ENCODE measurements around the gene MREG. TPM values are rescaled to one million over a fixed set of nuclear protein-coding genes. Genes with fewer than 3 reads are reported as not detected.

The MREG gene
- total RNA-seq, 1 experiment from 2014 or later = 16.9 TPM

GRCh38 chr2:215898363-215898762 lies 115.0 kb downstream of the MREG start:
- BruUV-seq (replicated peaks) = no TSS peak
- POLR2A ChIA-PET = no interaction called here
- CTCF ChIA-PET = no interaction called here

More at GRCh38 chr2:215898363-215898762, 115.0 kb downstream of the MREG start:
- Histone ChIP-seq H3K27me3 (ENCODE audit: insufficient read depth, low read length) (no peaks in the 10 kb centered on the region), H2AFZ (ENCODE audit: low read depth, low read length, poor library complexity, severe bottlenecking) (no peak overlapping the region), H4K20me1 (ENCODE audit: insufficient read depth) (no peaks in the 10 kb centered on the region), H3K4me2 (ENCODE audit: low read length) (no peak overlapping the region), H3K79me2 (ENCODE audit: insufficient read depth, low read length) (no peaks in the 10 kb centered on the region), H3K9ac (ENCODE audit: low read length) (no peak overlapping the region), H3K4me1 (ENCODE audit: control insufficient read depth in 1 of 2, insufficient read depth in 2 of 2, low read length in 2 of 2) (no peaks in the 10 kb centered on the region), H3K4me3 (replicated peaks in 1 of 2; ENCODE audit: low read depth in 1 of 2, low read length in 2 of 2) (no peak overlapping the region), H3K36me3 (ENCODE audit: control insufficient read depth in 1 of 2, insufficient read depth in 2 of 2, low read length in 2 of 2) (no peaks in the 10 kb centered on the region), H3K9me2 (ENCODE audit: insufficient read depth) (no peaks in the 10 kb centered on the region), H3K9me3 (ENCODE audit: control insufficient read depth in 1 of 2, insufficient read depth in 1 of 2, low read depth in 1 of 2, low read length in 2 of 2) (no peaks in the 10 kb centered on the region), H3K27ac (ENCODE audit: low read depth, low read length) (no peak overlapping the region)
- DNase-seq (ENCODE audit: low read depth, low spot score) (no peak), ATAC-seq (no peak)
- TF ChIP-seq ZFX (IDR thresholded peaks at IDR 0.05) (no peak), SP1 (IDR thresholded peaks at IDR 0.05; ENCODE audit: low read depth) (no peak), CTCF (IDR thresholded peaks at IDR 0.05 in 2 of 3, conservative IDR thresholded peaks at IDR 0.05 in 1 of 3; ENCODE audit: borderline replicate concordance in 1 of 3, insufficient read depth in 1 of 3, low read depth in 2 of 3, low read length in 2 of 3) (no peak), POLR2A (IDR thresholded peaks at IDR 0.05; ENCODE audit: borderline replicate concordance, extremely low read depth, insufficient read depth, insufficient read length) (no peak), POLR2AphosphoS5 (IDR thresholded peaks at IDR 0.05; ENCODE audit: low read depth, low read length) (no peak), CBX3 (IDR thresholded peaks at IDR 0.05; ENCODE audit: low read depth) (no peak), SRF (IDR thresholded peaks at IDR 0.05; ENCODE audit: low read depth) (no peak), JUND (IDR thresholded peaks at IDR 0.05) (no peak), SIN3A (IDR thresholded peaks at IDR 0.05; ENCODE audit: low read depth) (no peak), ELF1 (IDR thresholded peaks at IDR 0.05; ENCODE audit: borderline replicate concordance, low read depth) (no peak), TCF7L2 (IDR thresholded peaks at IDR 0.05; ENCODE audit: borderline replicate concordance, extremely low read depth, insufficient read depth, insufficient read length) (no peak)
- TF ChIP-seq, protein P1, sequence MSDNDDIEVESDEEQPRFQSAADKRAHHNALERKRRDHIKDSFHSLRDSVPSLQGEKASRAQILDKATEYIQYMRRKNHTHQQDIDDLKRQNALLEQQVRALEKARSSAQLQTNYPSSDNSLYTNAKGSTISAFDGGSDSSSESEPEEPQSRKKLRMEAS (IDR thresholded peaks at IDR 0.05) = no peak
- TF ChIP-seq, protein P2, sequence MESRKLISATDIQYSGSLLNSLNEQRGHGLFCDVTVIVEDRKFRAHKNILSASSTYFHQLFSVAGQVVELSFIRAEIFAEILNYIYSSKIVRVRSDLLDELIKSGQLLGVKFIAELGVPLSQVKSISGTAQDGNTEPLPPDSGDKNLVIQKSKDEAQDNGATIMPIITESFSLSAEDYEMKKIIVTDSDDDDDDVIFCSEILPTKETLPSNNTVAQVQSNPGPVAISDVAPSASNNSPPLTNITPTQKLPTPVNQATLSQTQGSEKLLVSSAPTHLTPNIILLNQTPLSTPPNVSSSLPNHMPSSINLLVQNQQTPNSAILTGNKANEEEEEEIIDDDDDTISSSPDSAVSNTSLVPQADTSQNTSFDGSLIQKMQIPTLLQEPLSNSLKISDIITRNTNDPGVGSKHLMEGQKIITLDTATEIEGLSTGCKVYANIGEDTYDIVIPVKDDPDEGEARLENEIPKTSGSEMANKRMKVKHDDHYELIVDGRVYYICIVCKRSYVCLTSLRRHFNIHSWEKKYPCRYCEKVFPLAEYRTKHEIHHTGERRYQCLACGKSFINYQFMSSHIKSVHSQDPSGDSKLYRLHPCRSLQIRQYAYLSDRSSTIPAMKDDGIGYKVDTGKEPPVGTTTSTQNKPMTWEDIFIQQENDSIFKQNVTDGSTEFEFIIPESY (IDR thresholded peaks at IDR 0.05; ENCODE audit: extremely low read depth, insufficient replicate concordance, low read length) = no peak
- RAD21 ChIA-PET (ENCODE audit: low non-redundant PET in 1 of 2, low total read pairs in 2 of 2, uncharacterized antibody in 2 of 2, unreplicated experiment in 2 of 2) = no interaction called here
- intact Hi-C loops (cut with micrococcal nuclease) = no loop called here

All from HCT116 (cell line).